ENCODE data around the gene IQSEC3. TPM values are rescaled to one million over a fixed set of nuclear protein-coding genes. Genes with fewer than 3 reads are reported as not detected.

Gene IQSEC3
- total RNA-seq, 2 experiments from 2014 or later: not detected

- POLR2A ChIA-PET: interaction anchor here (1.3 kb wide), 1 partner anchor 15 kb away, joined by 3 read pairs; no protein-coding TSS in a partner anchor
- no peaks in the 10 kb centered on the region for H3K36me3 ChIP-seq (ENCODE audit: insufficient read depth, low read length)
- H3K4me3 ChIP-seq (ENCODE audit: low read depth, low read length, poor library complexity, severe bottlenecking): no peak overlapping the region
- intact Hi-C loops (cut with micrococcal nuclease; ENCODE audit: unreplicated experiment): no loop called here
- no peaks in the 10 kb centered on the region for H3K9me2 ChIP-seq (ENCODE audit: insufficient read depth, low read length)
- no peak overlapping the region for H3K4me2 ChIP-seq (ENCODE audit: low read length)
- TF ChIP-seq EZH2phosphoT487 (IDR thresholded peaks at IDR 0.05; ENCODE audit: borderline replicate concordance, low read depth, low read length) (no peak), CTCF (conservative IDR thresholded peaks at IDR 0.05; ENCODE audit: low read length) (no peak)
- no peaks in the 10 kb centered on the region for H3K4me1 ChIP-seq (ENCODE audit: insufficient read depth, low read length, poor library complexity, severe bottlenecking)
- CTCF ChIA-PET (ENCODE audit: unreplicated experiment): no interaction called here
- DNase-seq (ENCODE audit: low spot score): no peak
- no peaks in the 10 kb centered on the region for H4K20me1 ChIP-seq (ENCODE audit: insufficient read depth, low read length)
- no TSS peak for BruUV-seq (replicated peaks)
- no peak overlapping the region for H3K27ac ChIP-seq (ENCODE audit: low read depth, low read length, poor library complexity, severe bottlenecking)
- H2AFZ ChIP-seq (ENCODE audit: low read length): no peak overlapping the region
- no peaks in the 10 kb centered on the region for H3K9me3 ChIP-seq (ENCODE audit: low read length)
- H3K79me2 ChIP-seq (ENCODE audit: insufficient read depth, low read depth, low read length): no peaks in the 10 kb centered on the region
These were observed 146.4 kb downstream of the IQSEC3 start for GRCh38 chr12:212715-213526.

GRCh38 chr12:213527-213932, 147.0 kb downstream of the IQSEC3 start:
- intact Hi-C loops (cut with micrococcal nuclease; ENCODE audit: unreplicated experiment): no loop called here
- Histone ChIP-seq H3K4me3 (ENCODE audit: low read depth, low read length, poor library complexity, severe bottlenecking) (no peak overlapping the region), H3K9me2 (ENCODE audit: insufficient read depth, low read length) (no peaks in the 10 kb centered on the region), H3K4me1 (ENCODE audit: insufficient read depth, low read length, poor library complexity, severe bottlenecking) (no peaks in the 10 kb centered on the region), H3K79me2 (ENCODE audit: insufficient read depth, low read depth, low read length) (no peaks in the 10 kb centered on the region), H3K4me2 (ENCODE audit: low read length) (no peak overlapping the region), H2AFZ (ENCODE audit: low read length) (no peak overlapping the region), H3K36me3 (ENCODE audit: insufficient read depth, low read length) (no peaks in the 10 kb centered on the region), H3K27ac (ENCODE audit: low read depth, low read length, poor library complexity, severe bottlenecking) (no peak overlapping the region), H3K9me3 (ENCODE audit: low read length) (no peaks in the 10 kb centered on the region), H4K20me1 (ENCODE audit: insufficient read depth, low read length) (no peaks in the 10 kb centered on the region)
- TF ChIP-seq EZH2phosphoT487 (IDR thresholded peaks at IDR 0.05; ENCODE audit: borderline replicate concordance, low read depth, low read length) (no peak), CTCF (conservative IDR thresholded peaks at IDR 0.05; ENCODE audit: low read length) (no peak)
- ChIA-PET CTCF (ENCODE audit: unreplicated experiment) (no interaction called here), POLR2A (interaction anchor here (1.3 kb wide), 1 partner anchor 15 kb away, joined by 3 read pairs; no protein-coding TSS in a partner anchor)
- no TSS peak for BruUV-seq (replicated peaks)
- no peak for DNase-seq (ENCODE audit: low spot score)

All from OCI-LY7 (cell line).